Neutrophil (primary cell): ENCODE measurements around the gene VENTX.

Experiments used
- H3K27ac ChIP-seq: fragments of 200-600 bp; sonication (generic); 2 replicates; pipeline ENCODE4 v1.5.1; 2016; ENCODE audit warnings: mild to moderate bottlenecking, moderate library complexity
- H3K27me3 ChIP-seq: fragments of 200-600 bp; sonication (generic); 2 replicates; pipeline ENCODE4 v1.6.0; 2016; ENCODE audit warnings: mild to moderate bottlenecking
- H3K36me3 ChIP-seq: fragments of 200-600 bp; sonication (generic); 2 replicates; pipeline ENCODE4 v1.5.1; 2017
- H3K4me1 ChIP-seq, 2 experiments: fragments of 200-600 bp in 1 of 2; sonication (generic) in 1 of 2; 1 replicate in 1 of 2; 2 replicates in 1 of 2; pipeline versions ENCODE4 v1.5.1 to v1.6.1; 2013 to 2016; ENCODE audit warnings: low read depth in 1 of 2, low read length in 1 of 2, mild to moderate bottlenecking in 1 of 2, moderate library complexity in 1 of 2; ENCODE audit not compliant: control insufficient read depth in 1 of 2, insufficient read depth in 1 of 2
- H3K4me3 ChIP-seq, 2 experiments: fragments of 200-600 bp in 1 of 2; sonication (generic) in 1 of 2; 1 replicate in 1 of 2; 2 replicates in 1 of 2; pipeline ENCODE4 v1.5.1; 2013 to 2016; ENCODE audit warnings: low read depth in 1 of 2, low read length in 1 of 2, mild to moderate bottlenecking in 1 of 2, moderate library complexity in 1 of 2
- H3K9me3 ChIP-seq: fragments of 200-600 bp; sonication (generic); 2 replicates; pipeline ENCODE4 v1.5.1; 2016
- CTCF ChIP-seq: fragments of 200-600 bp; sonication (generic); IDR thresholded peaks from 2 replicates; pipeline ENCODE4 v1.5.1; 2016; ENCODE audit warnings: antibody characterized with exemption

Gene VENTX

GRCh38 chr10:133248334-133248715, 10.7 kb downstream of the VENTX start:
- Histone ChIP-seq H3K9me3 (no peaks in the 10 kb centered on the region), H3K36me3 (no peaks in the 10 kb centered on the region), H3K4me3 (no peak overlapping the region), H3K27me3 (peaks cover 78% of the 10 kb centered on the region), H3K4me1 (peaks cover 0 to 3% of the 10 kb centered on the region in 2 experiments), H3K27ac (no peak overlapping the region)
- no peak for TF ChIP-seq CTCF

- H3K4me1 ChIP-seq = peaks cover 0 to 6% of the 10 kb centered on the region in 2 experiments
- no peak overlapping the region for H3K4me3 ChIP-seq
- no peak overlapping the region for H3K27ac ChIP-seq
- peaks cover 76% of the 10 kb centered on the region for H3K27me3 ChIP-seq
- no peaks in the 10 kb centered on the region for H3K9me3 ChIP-seq
- no peak for TF ChIP-seq CTCF
- H3K36me3 ChIP-seq = no peaks in the 10 kb centered on the region
Observed at GRCh38 chr10:133249094-133249780, 11.6 kb downstream of the VENTX start.

- Histone ChIP-seq H3K36me3 (no peaks in the 10 kb centered on the region), H3K4me3 (no peak overlapping the region), H3K27me3 (peaks cover 76% of the 10 kb centered on the region), H3K4me1 (peaks cover 0 to 6% of the 10 kb centered on the region in 2 experiments), H3K27ac (no peak overlapping the region), H3K9me3 (no peaks in the 10 kb centered on the region)
- TF ChIP-seq CTCF = no peak
Observed at GRCh38 chr10:133249975-133250754, 12.5 kb downstream of the VENTX start.

- no peaks in the 10 kb centered on the region for H3K36me3 ChIP-seq
- no peak for TF ChIP-seq CTCF
- H3K9me3 ChIP-seq = no peaks in the 10 kb centered on the region
- peaks cover 0 to 6% of the 10 kb centered on the region in 2 experiments for H3K4me1 ChIP-seq
- no peak overlapping the region for H3K4me3 ChIP-seq
- H3K27ac ChIP-seq = no peak overlapping the region
- peaks cover 76% of the 10 kb centered on the region for H3K27me3 ChIP-seq
Observed at GRCh38 chr10:133251388-133252222, 13.9 kb downstream of the VENTX start.

GRCh38 chr10:133252223-133252552, 14.5 kb downstream of the VENTX start:
- H3K4me1 ChIP-seq = peaks cover 4 to 10% of the 10 kb centered on the region in 2 experiments
- H3K27ac ChIP-seq = no peak overlapping the region
- no peaks in the 10 kb centered on the region for H3K36me3 ChIP-seq
- H3K4me3 ChIP-seq = no peak overlapping the region
- peaks cover 75% of the 10 kb centered on the region for H3K27me3 ChIP-seq
- H3K9me3 ChIP-seq = no peaks in the 10 kb centered on the region
- no peak for TF ChIP-seq CTCF
